ENCODE results near the gene C12orf57.

Gene C12orf57

GRCh38 chr12:6953442-6954315 is 9.9 kb downstream of the C12orf57 start:
- peak; percentile 65 for DNase-seq

GRCh38 chr12:6954316-6955107 is 10.7 kb downstream of the C12orf57 start:
- DNase-seq: no peak

- DNase-seq: no peak
Observed at GRCh38 chr12:6955108-6956020, 11.5 kb downstream of the C12orf57 start.

GRCh38 chr12:6956021-6956727 is 12.4 kb downstream of the C12orf57 start:
- DNase-seq: no peak

GRCh38 chr12:6957151-6957701 is 13.4 kb downstream of the C12orf57 start:
- no peak for DNase-seq

GRCh38 chr12:6957741-6958608 is 14.2 kb downstream of the C12orf57 start:
- DNase-seq: no peak

- DNase-seq: no peak
Observed at GRCh38 chr12:6958609-6959057, 14.8 kb downstream of the C12orf57 start.

GRCh38 chr12:6959058-6959804 is 15.4 kb downstream of the C12orf57 start:
- DNase-seq: no peak

- DNase-seq: no peak
Observed at GRCh38 chr12:6959805-6960592, 16.2 kb downstream of the C12orf57 start.

- peak; percentile 38 for DNase-seq
Observed at GRCh38 chr12:6960593-6961277, 16.9 kb downstream of the C12orf57 start.

- no peak for DNase-seq
Observed at GRCh38 chr12:6961278-6961694, 17.5 kb downstream of the C12orf57 start.

GRCh38 chr12:6961695-6962284 is 18.0 kb downstream of the C12orf57 start:
- peak; percentile 89 for DNase-seq

- DNase-seq: no peak
Observed at GRCh38 chr12:6962285-6963015, 18.6 kb downstream of the C12orf57 start.

- DNase-seq: no peak
Observed at GRCh38 chr12:6963016-6963731, 19.4 kb downstream of the C12orf57 start.

GRCh38 chr12:6963791-6964413 is 20.1 kb downstream of the C12orf57 start:
- no peak for DNase-seq

- no peak for DNase-seq
Observed at GRCh38 chr12:6964605-6965025, 20.8 kb downstream of the C12orf57 start.

Data from fibroblast of skin of scalp (primary cell).